SK-N-SH (cell line): ENCODE results near the gene CFAP70. TPM values are rescaled to one million over a fixed set of nuclear protein-coding genes. Genes with fewer than 3 reads are reported as not detected.

Source experiments
- CTCF ChIA-PET: fragments of 300-600, 350-600 bp; formaldehyde crosslinking; extraction: SDS; loops from one replicate; lab custom pipeline; 2021; lab: Yijun Ruan, JAX
- POLR2A ChIA-PET: fragments of 350-600 bp; sonication (Branson Sonifier 250); formaldehyde crosslinking; extraction: SDS; loops from one replicate; lab custom pipeline; 2020; ENCODE audit warnings: antibody characterized with exemption, inconsistent platforms; lab: Yijun Ruan, JAX
- DNase-seq: peaks from one replicate; pipeline ENCODE4 v3.0.0; 2012
- H2AFZ ChIP-seq: fragments of 200-600 bp; sonication (generic); 2 replicates; pipeline ENCODE4 v1.8.1; 2016; ENCODE audit warnings: antibody characterized with exemption, mild to moderate bottlenecking, low read depth
- H3F3A ChIP-seq: fragments of 200-600 bp; sonication (generic); replicated peaks from 2 replicates; pipeline ENCODE3; 2016; ENCODE audit warnings: antibody characterized with exemption, mild to moderate bottlenecking; ENCODE audit not compliant: insufficient read depth
- H3K27ac ChIP-seq, 2 experiments: fragments of 200-500 bp in 1 of 2; fragments of 200-600 bp in 1 of 2; sonication (Bioruptor generic) in 1 of 2; sonication (generic), shearing (Covaris generic) in 1 of 2; 2 replicates each; pipeline versions ENCODE4 v1.5.1 to v1.6.1; 2014 to 2016; ENCODE audit warnings: low read depth in 2 of 2, inconsistent platforms in 1 of 2, low read length in 1 of 2, mild to moderate bottlenecking in 1 of 2, mixed read lengths in 1 of 2
- H3K27me3 ChIP-seq: fragments of 200-600 bp; sonication (generic), shearing (Covaris generic); 2 replicates; pipeline ENCODE4 v1.6.1; 2016; ENCODE audit warnings: mixed run types; ENCODE audit not compliant: insufficient read depth
- H3K36me3 ChIP-seq, 2 experiments: fragments of 200-500 bp in 1 of 2; fragments of 200-600 bp in 1 of 2; sonication (Bioruptor generic) in 1 of 2; sonication (generic) in 1 of 2; replicated peaks in 1 of 2; 2 replicates each; pipeline versions ENCODE3 to v1.5.1; 2014 to 2016; ENCODE audit warnings: low read length in 1 of 2, mild to moderate bottlenecking in 1 of 2; ENCODE audit not compliant: insufficient read depth in 2 of 2, control insufficient read depth in 1 of 2
- H3K4me1 ChIP-seq, 2 experiments: fragments of 200-500 bp in 1 of 2; fragments of 200-600 bp in 1 of 2; sonication (Bioruptor generic) in 1 of 2; sonication (generic), shearing (Covaris generic) in 1 of 2; 2 replicates each; pipeline versions ENCODE4 v1.5.1 to v1.6.1; 2014 to 2016; ENCODE audit warnings: low read depth in 1 of 2, low read length in 1 of 2, mixed run types in 1 of 2; ENCODE audit not compliant: insufficient read depth in 2 of 2, control insufficient read depth in 1 of 2
- H3K4me2 ChIP-seq: fragments of 200-600 bp; sonication (generic), shearing (Covaris generic); 2 replicates; pipeline ENCODE4 v1.6.1; 2017; ENCODE audit warnings: mixed run types
- H3K4me3 ChIP-seq, 2 experiments: fragments of 200-500 bp in 1 of 2; fragments of 200-600 bp in 1 of 2; sonication (Bioruptor generic) in 1 of 2; sonication (generic), shearing (Covaris generic) in 1 of 2; 2 replicates each; pipeline versions ENCODE4 v1.5.1 to v1.8.1; 2014 to 2016; ENCODE audit warnings: low read depth in 2 of 2, inconsistent platforms in 1 of 2, low read length in 1 of 2, mild to moderate bottlenecking in 1 of 2, mixed read lengths in 1 of 2, moderate library complexity in 1 of 2
- H3K79me2 ChIP-seq: fragments of 200-600 bp; sonication (generic); 2 replicates; pipeline ENCODE4 v1.8.1; 2017; ENCODE audit warnings: mild to moderate bottlenecking; ENCODE audit not compliant: insufficient read depth
- H3K9ac ChIP-seq: fragments of 200-600 bp; sonication (generic); 2 replicates; pipeline ENCODE4 v1.6.1; 2017; ENCODE audit warnings: mixed run types
- H3K9me2 ChIP-seq: fragments of 200-600 bp; sonication (generic); 2 replicates; pipeline ENCODE4 v1.6.1; 2017; ENCODE audit warnings: mixed run types
- H3K9me3 ChIP-seq: fragments of 200-600 bp; sonication (generic); 2 replicates; pipeline ENCODE4 v1.6.1; 2017; ENCODE audit warnings: mixed run types, mild to moderate bottlenecking, moderate library complexity
- H4K20me1 ChIP-seq: fragments of 200-600 bp; sonication (generic); 2 replicates; pipeline ENCODE4 v1.6.1; 2017; ENCODE audit warnings: mild to moderate bottlenecking, mixed run types; ENCODE audit not compliant: insufficient read depth
- CHD2 ChIP-seq: fragments of 150-350 bp; IDR thresholded peaks from 2 replicates; pipeline ENCODE4 v1.6.1; 2018; ENCODE audit warnings: low read length; ENCODE audit not compliant: partially characterized antibody
- ELF1 ChIP-seq: IDR thresholded peaks from 2 replicates; pipeline ENCODE4 v1.4.0; 2012
- EP300 ChIP-seq, 2 experiments: IDR thresholded peaks; 2 replicates each; pipeline versions ENCODE4 v1.4.0 to v1.6.1; 2012; ENCODE audit warnings: borderline replicate concordance in 1 of 2, low read depth in 1 of 2, low read length in 1 of 2
- EZH2phosphoT487 ChIP-seq: fragments of 200-600 bp; sonication (generic); IDR thresholded peaks from 2 replicates; pipeline ENCODE4 v1.6.1; 2017; ENCODE audit warnings: low read depth, mixed run types, mild to moderate bottlenecking, antibody characterized with exemption, moderate library complexity, borderline replicate concordance
- FOSL2 ChIP-seq: IDR thresholded peaks from 2 replicates; pipeline ENCODE4 v1.4.0; 2012; ENCODE audit warnings: low read depth, mild to moderate bottlenecking, moderate library complexity, borderline replicate concordance
- FOXJ3 ChIP-seq: sonication (generic); formaldehyde crosslinking; IDR thresholded peaks from 2 replicates; pipeline ENCODE4 v1.5.1; 2020; ENCODE audit warnings: mild to moderate bottlenecking, missing genetic modification reagents
- FOXM1 ChIP-seq: IDR thresholded peaks from 2 replicates; pipeline ENCODE4 v1.4.0; 2012; ENCODE audit warnings: low read depth, mild to moderate bottlenecking
- GABPA ChIP-seq: IDR thresholded peaks from 2 replicates; pipeline ENCODE4 v1.4.0; 2012; ENCODE audit warnings: low read depth, mild to moderate bottlenecking
- GATA2 ChIP-seq: sonication (generic); formaldehyde crosslinking; IDR thresholded peaks from 2 replicates; pipeline ENCODE4 v1.5.0; 2020; ENCODE audit warnings: mild to moderate bottlenecking, missing genetic modification reagents
- JUND ChIP-seq: IDR thresholded peaks from 2 replicates; pipeline ENCODE4 v1.4.0; 2012
- MAX ChIP-seq: IDR thresholded peaks from 2 replicates; pipeline ENCODE4 v1.4.0; 2012; ENCODE audit warnings: low read depth
- MEF2A ChIP-seq: IDR thresholded peaks from 2 replicates; pipeline ENCODE4 v1.4.0; 2012; ENCODE audit warnings: low read depth, borderline replicate concordance
- MXI1 ChIP-seq: IDR thresholded peaks from 2 replicates; pipeline ENCODE4 v1.6.1; 2012; ENCODE audit warnings: mild to moderate bottlenecking, low read depth, low read length, improper control_type of control experiment
- NFIC ChIP-seq: IDR thresholded peaks from 2 replicates; pipeline ENCODE4 v1.4.0; 2012; ENCODE audit warnings: borderline replicate concordance
- NRF1 ChIP-seq: IDR thresholded peaks from 2 replicates; pipeline ENCODE4 v1.6.1; 2012; ENCODE audit warnings: low read depth, mild to moderate bottlenecking, low read length
- PBX3 ChIP-seq: IDR thresholded peaks from 2 replicates; pipeline ENCODE4; 2012
- POLR2AphosphoS5 ChIP-seq: IDR thresholded peaks from 2 replicates; pipeline ENCODE4 v1.6.1; 2012; ENCODE audit warnings: low read depth, low read length
- RAD21 ChIP-seq: IDR thresholded peaks from 2 replicates; pipeline ENCODE4 v1.6.1; 2012; ENCODE audit warnings: mild to moderate bottlenecking, low read length
- RCOR1 ChIP-seq: fragments of 150-350 bp; IDR thresholded peaks from 2 replicates; pipeline ENCODE4 v1.6.1; 2017; ENCODE audit warnings: antibody characterized with exemption, low read length
- RFX5 ChIP-seq: IDR thresholded peaks from 2 replicates; pipeline ENCODE4 v1.6.1; 2012; ENCODE audit warnings: mild to moderate bottlenecking, improper control_type of control experiment, low read length
- RXRA ChIP-seq: IDR thresholded peaks from 2 replicates; pipeline ENCODE4 v1.4.0; 2012; ENCODE audit warnings: low read depth, mild to moderate bottlenecking, borderline replicate concordance
- SIN3A ChIP-seq: IDR thresholded peaks from 2 replicates; pipeline ENCODE4 v1.6.1; 2012; ENCODE audit warnings: low read depth, mild to moderate bottlenecking, low read length, moderate library complexity, borderline replicate concordance
- SMC3 ChIP-seq: IDR thresholded peaks from 2 replicates; pipeline ENCODE4 v1.6.1; 2012; ENCODE audit warnings: low read depth, low read length, improper control_type of control experiment
- TAF1 ChIP-seq: IDR thresholded peaks from 2 replicates; pipeline ENCODE4 v1.6.1; 2012; ENCODE audit warnings: low read depth, mild to moderate bottlenecking, low read length, moderate library complexity, borderline replicate concordance
- TCF12 ChIP-seq: IDR thresholded peaks from 2 replicates; pipeline ENCODE4 v1.4.0; 2012
- TEAD4 ChIP-seq: IDR thresholded peaks from 2 replicates; pipeline ENCODE4 v1.4.0; 2012; ENCODE audit warnings: mild to moderate bottlenecking, borderline replicate concordance; ENCODE audit not compliant: insufficient read depth
- USF2 ChIP-seq: fragments of 150-350 bp; IDR thresholded peaks from 2 replicates; pipeline ENCODE4 v1.6.1; 2017; ENCODE audit warnings: antibody characterized with exemption, low read length, low read depth, borderline replicate concordance
- YY1 ChIP-seq: IDR thresholded peaks from 2 replicates; pipeline ENCODE4 v1.4.0; 2012; ENCODE audit warnings: low read depth, mild to moderate bottlenecking
- WGBS: methylation state at CpG from one replicate; pipeline ENCODE4 v1.1.6; 2017; ENCODE audit warnings: low lambda C conversion rate; 5-methylcytosine and 5-hydroxymethylcytosine counted together
- polyA plus RNA-seq, 3 experiments: library from polyadenylated mRNA; depleted of rRNA; stranded (reverse); fragments of >200 nt; gene quantifications; 2 replicates each; pipeline ENCODE4 v1.2.3, GENCODE V29; 2012
- TF ChIP-seq, protein P1 (sequence below): IDR thresholded peaks from 2 replicates; pipeline ENCODE4 v1.4.0; 2012; ENCODE audit warnings: low read depth, borderline replicate concordance

The CFAP70 gene
- polyA plus RNA-seq, 1 of the 3 experiments (the other 2 are of a cell fraction) = 0.74 TPM

- ChIA-PET CTCF (interaction anchor here (0.8 to 1.6 kb wide), 4 partner anchors 13 to 401 kb away, joined by 3 to 6 read pairs (median 3); no protein-coding TSS in a partner anchor), POLR2A (interaction anchor here (0.5 to 1.5 kb wide), 8 partner anchors 11 to 1086 kb away, joined by 3 to 4 read pairs (median 3); partner anchors contain the start of gene CFAP70)
- Histone ChIP-seq H3K9ac (peak within 1 kb of the TSS; percentile 83), H3K9me2 (no peaks in the 10 kb centered on the region), H3K4me3 (peak within 1 kb of the TSS; percentile 75 to 83), H3K9me3 (no peaks in the 10 kb centered on the region), H3K36me3 (peaks cover 47 to 55% of the 10 kb centered on the region in 2 experiments), H4K20me1 (0 out of 2 replicates have a peak, but pooled peaks cover 3% of the 10 kb centered on the region), H3K4me1 (peaks cover 29 to 31% of the 10 kb centered on the region in 2 experiments; a peak in 3 of 4 replicates), H3K27ac (peak within 1 kb of the TSS; percentile 80 to 87), H3K4me2 (peak within 1 kb of the TSS; percentile 79), H2AFZ (peak within 1 kb of the TSS; percentile 47), H3F3A (peaks cover 13% of the 10 kb centered on the region), H3K27me3 (no peaks in the 10 kb centered on the region), H3K79me2 (peaks cover 92% of the 10 kb centered on the region)
- peak; percentile 95 for DNase-seq
- WGBS = under 1% methylated on average over 38 of the region's 78 CpGs
- TF ChIP-seq RXRA (no peak), YY1 (no peak), TEAD4 (0 out of 2 replicates have a peak, but pooled peaks have one; percentile 32), FOXM1 (0 out of 2 replicates have a peak, but pooled peaks have one; percentile 30), CHD2 (peak; percentile 82), JUND (peak; percentile 31; the same call in 1 of the 2 replicates), ELF1 (no peak; the same call in 1 of the 2 replicates), MXI1 (peak; percentile 95), TCF12 (0 out of 2 replicates have a peak, but pooled peaks have one; percentile 15), SMC3 (no peak), FOSL2 (no peak), EP300 (IDR thresholded peaks at IDR 0.05; ENCODE audit: borderline replicate concordance in 1 of 2, low read depth in 1 of 2, low read length in 1 of 2) (0 out of 4 replicates have a peak, but pooled peaks of 1 of the 2 experiments have one; percentile 34), PBX3 (peak; percentile 21; the same call in 1 of the 2 replicates), RAD21 (no peak), EZH2phosphoT487 (no peak), GATA2 (CRISPR knock-in tag) (no peak), FOXJ3 (CRISPR knock-in tag) (peak; percentile 57), MEF2A (no peak; the same call in 1 of the 2 replicates), MAX (peak; percentile 95), NFIC (no peak), SIN3A (peak; percentile 70; the same call in 1 of the 2 replicates), RCOR1 (no peak), TAF1 (peak; percentile 95), RFX5 (no peak), GABPA (peak; percentile 58), USF2 (no peak), NRF1 (peak; percentile 67), POLR2AphosphoS5 (peak; percentile 94)
- TF ChIP-seq, protein P1, sequence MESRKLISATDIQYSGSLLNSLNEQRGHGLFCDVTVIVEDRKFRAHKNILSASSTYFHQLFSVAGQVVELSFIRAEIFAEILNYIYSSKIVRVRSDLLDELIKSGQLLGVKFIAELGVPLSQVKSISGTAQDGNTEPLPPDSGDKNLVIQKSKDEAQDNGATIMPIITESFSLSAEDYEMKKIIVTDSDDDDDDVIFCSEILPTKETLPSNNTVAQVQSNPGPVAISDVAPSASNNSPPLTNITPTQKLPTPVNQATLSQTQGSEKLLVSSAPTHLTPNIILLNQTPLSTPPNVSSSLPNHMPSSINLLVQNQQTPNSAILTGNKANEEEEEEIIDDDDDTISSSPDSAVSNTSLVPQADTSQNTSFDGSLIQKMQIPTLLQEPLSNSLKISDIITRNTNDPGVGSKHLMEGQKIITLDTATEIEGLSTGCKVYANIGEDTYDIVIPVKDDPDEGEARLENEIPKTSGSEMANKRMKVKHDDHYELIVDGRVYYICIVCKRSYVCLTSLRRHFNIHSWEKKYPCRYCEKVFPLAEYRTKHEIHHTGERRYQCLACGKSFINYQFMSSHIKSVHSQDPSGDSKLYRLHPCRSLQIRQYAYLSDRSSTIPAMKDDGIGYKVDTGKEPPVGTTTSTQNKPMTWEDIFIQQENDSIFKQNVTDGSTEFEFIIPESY = no peak; the same call in 1 of the 2 replicates
Observed at GRCh38 chr10:73246646-73247508, 111.8 kb downstream of the CFAP70 start, which contains the start of gene DNAJC9. DNAJC9 (minus strand) TSS chr10:73247255; CDS start chr10:73247189, 66 bp downstream.
